GM21786 (cell line): ENCODE results near the gene CFAP54.
"Not testable (repeated sequence)": the region's sequence is repeated elsewhere in the genome, so short reads cannot be mapped to it uniquely, and the experiment has no call there.

Experiments used
- ATAC-seq: cut with Tn5 transposase; IDR thresholded peaks from one replicate; pipeline ENCODE4 v1.9.1; 2021; ENCODE audit not compliant: unreplicated experiment

Gene CFAP54

GRCh38 chr12:96606134-96606533 lies 116.8 kb downstream of the CFAP54 start:
- no peak for ATAC-seq

- no peak for ATAC-seq
These were observed 117.3 kb downstream of the CFAP54 start for GRCh38 chr12:96606644-96607043.

- no peak for ATAC-seq
These were observed 127.8 kb downstream of the CFAP54 start for GRCh38 chr12:96617178-96617577.

- no peak for ATAC-seq
These were observed 133.8 kb downstream of the CFAP54 start for GRCh38 chr12:96623155-96623554.

DNA sequence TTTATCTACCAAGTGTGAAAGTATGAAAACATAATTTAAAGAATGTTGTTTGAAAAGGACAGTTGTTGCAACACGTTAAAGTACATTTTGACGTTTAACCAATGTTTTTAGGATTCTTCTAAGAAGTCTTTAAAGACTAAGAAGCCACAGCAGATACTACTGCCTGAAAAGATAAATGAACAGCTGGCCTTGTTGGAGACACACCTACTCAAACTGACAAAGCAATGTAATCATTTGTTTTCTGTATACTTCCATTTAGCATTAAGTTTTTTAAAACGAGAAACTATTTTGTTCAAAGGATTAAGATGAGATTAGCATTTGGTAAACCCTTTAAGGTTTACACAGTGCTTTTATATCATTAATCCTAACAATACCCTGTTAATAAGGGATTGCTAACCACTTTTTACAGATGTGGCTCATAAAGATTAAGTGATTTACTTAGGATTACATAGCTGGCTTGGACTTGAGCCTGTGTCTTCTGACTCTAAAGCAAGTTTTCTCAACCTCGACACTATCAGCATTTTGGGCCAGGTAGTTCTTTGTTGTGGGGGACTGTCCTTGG lies 134.4 kb downstream of the CFAP54 start:
- ATAC-seq, result no peak

DNA sequence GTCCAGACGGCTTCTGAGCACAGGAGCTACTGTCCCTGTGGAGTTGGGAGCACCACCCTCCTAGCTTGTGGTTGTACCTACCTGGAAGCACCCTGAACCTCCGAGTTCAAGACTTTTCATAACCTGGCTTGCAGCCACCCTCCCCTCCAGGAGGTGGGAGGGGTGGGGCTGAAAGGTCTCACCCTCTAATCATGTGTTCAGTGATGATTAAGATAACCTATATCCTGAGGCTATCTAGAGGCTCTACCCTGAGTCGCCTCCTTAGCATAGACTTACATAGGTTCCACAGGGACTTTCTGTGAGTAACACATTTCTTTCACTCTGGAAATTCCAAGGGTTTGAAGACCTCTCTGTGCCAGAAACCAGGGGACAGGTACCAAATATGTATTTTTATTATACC lies 146.5 kb downstream of the CFAP54 start:
- ATAC-seq, result no peak

DNA sequence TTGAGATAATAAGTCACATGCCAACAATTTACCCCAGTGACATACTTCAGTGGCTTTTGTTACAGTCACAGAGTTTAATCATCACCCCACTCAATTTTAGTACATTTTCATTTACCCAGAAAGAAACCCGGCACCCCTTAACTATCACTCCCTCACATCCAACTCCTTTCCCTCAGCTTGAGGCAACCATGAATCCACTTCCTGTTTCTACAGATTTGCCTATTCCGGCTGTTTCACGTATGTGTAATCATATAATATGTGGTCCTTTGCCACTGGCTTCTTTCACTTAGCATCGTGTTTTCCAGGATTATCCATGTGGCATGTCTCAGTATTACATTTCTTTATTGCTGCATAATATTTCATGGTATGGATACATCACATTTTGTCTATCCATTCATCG lies 147.5 kb downstream of the CFAP54 start:
- no peak for ATAC-seq

DNA sequence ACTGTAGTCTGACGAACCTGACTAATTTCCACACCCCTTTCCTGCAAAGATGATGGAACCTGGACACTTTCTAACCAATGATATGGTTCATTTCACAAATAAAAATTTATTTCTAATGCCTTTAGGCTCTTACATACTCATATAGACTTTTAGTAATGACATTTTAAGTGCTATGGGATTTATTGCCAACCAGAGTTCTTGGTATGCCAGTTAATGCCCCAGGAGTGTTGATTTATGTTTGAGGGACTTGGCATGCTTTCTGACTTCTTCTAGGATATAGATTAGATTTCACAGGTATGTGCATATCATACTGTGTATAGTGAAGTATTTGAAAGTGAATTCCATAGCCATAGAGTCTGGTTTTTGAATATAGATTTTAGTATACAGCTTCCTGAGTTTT lies 159.5 kb downstream of the CFAP54 start:
- ATAC-seq, result no peak

DNA sequence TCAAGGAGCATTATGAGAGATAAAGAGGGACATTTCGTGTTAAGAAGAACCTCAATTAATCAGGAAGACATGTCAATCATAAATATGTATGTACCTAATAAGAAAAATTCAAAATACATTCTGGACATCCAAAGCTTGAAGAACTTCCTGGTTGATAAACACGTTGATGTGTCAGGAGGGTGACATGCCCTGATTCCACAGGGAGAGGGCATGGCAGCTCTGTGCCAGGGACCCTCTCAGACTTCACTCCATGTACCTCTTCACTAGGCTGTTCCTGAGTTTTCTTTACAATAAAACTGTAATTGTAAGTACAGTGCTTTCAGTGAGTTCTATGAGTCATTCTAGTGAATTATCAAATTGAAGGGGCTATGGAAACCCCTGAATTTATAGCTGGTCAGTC lies 163.5 kb downstream of the CFAP54 start:
- ATAC-seq, result no peak

- no peak for ATAC-seq
These were observed 168.7 kb downstream of the CFAP54 start for GRCh38 chr12:96658075-96658474.

DNA sequence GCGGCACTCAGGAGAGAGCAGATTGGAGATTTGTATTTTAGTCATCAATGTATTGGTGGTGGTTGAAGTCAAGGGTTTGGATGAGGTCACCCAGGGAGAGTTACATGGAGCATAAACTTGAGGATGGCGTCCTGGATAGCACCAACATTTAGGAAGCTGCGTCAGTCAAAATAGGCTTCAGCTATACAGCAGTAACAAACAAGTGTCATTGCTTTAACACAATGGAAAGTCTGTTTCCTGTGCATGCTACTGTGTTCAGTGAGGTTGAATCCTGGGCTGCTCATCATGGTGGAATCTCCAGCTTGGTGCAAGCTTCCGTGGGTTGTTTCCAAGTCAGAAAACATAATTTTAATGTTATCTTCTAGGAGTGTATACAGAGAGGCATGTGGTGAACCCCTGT lies 180.4 kb downstream of the CFAP54 start:
- no peak for ATAC-seq

- ATAC-seq, result no peak
These were observed 181.0 kb downstream of the CFAP54 start for GRCh38 chr12:96670334-96670899.

- ATAC-seq, result not testable (repeated sequence)
These were observed 186.1 kb downstream of the CFAP54 start for GRCh38 chr12:96675519-96675918.

GRCh38 chr12:96677363-96677762 lies 188.0 kb downstream of the CFAP54 start:
- ATAC-seq, result no peak

DNA sequence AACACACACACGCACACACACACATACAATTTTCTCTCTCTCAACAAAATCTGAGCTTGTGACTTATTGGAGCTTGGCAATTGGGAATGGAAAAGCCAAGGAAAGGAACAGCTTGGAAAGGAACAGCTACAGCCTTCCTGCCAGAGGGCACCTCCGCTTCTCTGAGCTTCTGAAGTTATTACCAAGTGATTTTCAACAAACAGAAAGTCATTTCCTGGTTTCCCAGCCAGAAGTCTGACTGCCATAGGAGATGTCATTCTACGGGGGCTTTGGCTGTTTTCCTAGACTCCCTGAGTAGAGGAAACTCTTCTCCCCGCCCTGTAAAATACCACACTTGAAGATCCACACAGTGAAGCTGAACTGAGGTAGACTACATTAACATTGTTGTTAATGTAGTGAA lies 198.3 kb downstream of the CFAP54 start:
- ATAC-seq, result no peak

DNA sequence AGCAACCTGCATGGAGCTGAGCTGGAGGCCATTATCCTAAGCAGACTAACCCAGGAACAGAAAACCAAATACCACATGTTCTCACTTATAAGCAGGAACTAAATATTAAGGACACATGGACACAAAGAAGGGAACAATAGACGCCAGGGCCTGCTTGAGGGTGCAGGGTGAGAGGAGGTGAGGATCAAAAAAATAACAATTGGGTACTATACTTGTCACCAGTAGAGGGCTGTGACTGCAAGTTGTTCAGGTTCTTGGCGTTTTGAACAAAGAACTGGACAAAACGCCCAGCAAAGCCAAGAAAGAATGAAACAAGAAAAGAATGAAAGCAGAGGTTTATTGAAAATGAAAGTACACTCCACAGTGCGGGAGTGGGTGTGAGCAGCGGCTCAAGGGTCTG lies 209.1 kb downstream of the CFAP54 start:
- ATAC-seq, result no peak

DNA sequence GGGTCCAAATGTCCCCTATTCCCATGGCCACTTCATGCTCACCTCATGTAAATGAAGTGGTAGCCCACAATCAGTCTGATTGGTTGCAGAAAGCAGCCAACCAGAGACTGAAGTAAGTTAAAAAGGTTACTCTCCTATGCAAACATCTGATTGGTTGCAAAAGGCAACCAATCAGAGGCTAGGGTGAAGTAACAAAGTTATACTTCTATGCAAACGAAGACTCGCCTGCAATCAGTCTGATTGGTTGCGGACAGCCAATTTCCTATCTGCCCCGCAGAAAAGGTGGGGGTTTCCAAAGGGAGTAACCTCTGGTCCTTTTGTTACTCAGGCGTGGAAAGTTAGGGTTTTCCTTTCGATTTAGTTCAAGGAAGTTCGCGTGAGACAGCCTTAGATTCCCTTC lies 209.6 kb downstream of the CFAP54 start:
- no peak for ATAC-seq

GRCh38 chr12:96701856-96702255 lies 212.5 kb downstream of the CFAP54 start:
- ATAC-seq, result no peak

- ATAC-seq, result no peak
These were observed 220.9 kb downstream of the CFAP54 start for GRCh38 chr12:96710127-96710745.

GRCh38 chr12:96711364-96711763 lies 222.0 kb downstream of the CFAP54 start:
- no peak for ATAC-seq

DNA sequence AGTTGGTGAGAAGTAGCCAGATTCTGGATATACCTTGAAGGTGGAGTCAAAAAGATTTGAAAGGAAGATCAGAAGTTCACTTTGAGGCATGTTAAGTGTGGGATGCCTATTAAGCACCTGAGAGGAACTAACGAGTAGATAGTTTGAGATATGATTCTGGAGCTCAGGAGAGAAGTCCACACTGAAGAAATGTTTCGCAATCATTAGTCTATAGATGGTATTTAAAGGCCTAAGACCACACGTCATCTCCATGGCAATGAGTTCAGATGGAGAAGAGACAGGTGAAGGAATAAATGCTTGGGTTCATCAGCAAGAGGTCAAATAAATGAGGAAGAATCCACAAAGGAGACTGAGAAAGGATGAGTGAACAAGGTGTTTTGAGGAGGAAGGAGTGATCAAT lies 224.8 kb downstream of the CFAP54 start:
- ATAC-seq, result no peak

- peak; percentile 96 for ATAC-seq
These were observed 230.4 kb downstream of the CFAP54 start for GRCh38 chr12:96719660-96720362.
